ENCODE data around the gene ALDH1B1. TPM values are rescaled to one million over a fixed set of nuclear protein-coding genes. Genes with fewer than 3 reads are reported as not detected.

Gene ALDH1B1
- polyA plus RNA-seq, 10 donors, result 17.8 to 27.0 (median 20.6) TPM

DNA sequence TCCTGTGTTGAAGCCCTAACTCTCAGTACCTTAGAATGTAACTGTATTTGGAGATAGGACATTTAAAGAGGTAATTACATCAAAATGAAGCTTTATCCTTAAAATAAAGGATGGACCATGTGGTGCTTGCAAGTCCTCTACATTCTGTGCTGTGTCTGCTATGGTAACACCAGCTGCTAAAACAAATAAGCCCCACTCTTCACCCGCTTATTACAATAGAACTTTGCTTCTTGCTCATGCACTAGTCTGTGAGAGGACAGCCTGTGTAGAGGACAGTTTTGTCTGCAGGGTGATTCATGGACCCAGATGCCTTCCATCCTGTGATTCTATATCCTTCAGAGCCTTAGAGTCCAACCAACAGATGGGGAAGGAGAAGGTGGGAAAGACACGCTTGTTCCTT lies 44.2 kb downstream of the ALDH1B1 start:
- no peak for DNase-seq

DNA sequence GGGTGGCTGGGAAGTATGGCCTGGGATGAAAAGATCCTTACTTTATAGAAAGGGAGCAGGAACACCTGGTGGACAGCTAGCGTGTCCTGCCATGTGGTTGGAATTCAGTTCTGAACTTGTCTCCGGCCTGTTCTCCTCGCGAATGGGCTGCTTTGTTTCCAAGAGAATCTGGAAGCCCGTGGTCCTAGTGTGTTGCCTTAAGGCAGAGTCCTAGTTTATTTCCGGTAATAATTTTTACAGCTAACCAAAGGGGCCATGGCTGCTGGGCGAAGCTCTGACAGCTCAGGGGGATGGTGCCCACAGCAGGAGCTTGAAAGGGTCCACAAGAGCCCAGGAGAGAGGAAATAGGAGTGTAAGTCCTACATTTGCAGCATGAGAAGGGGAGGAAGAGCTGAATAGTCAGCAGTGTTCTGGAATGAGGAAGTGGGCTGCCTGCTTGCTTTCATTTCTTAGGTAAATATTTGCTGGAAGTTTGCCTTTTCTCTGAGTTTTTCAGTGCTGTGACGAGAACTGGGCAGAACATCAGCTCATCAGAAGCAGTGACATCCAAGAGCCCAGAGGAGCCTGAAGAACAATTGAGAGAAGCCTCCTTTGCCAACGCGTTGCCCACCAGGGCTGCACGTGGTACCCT lies 44.8 kb downstream of the ALDH1B1 start:
- peak in 1 of 3 donors; percentile 36 for DNase-seq

DNA sequence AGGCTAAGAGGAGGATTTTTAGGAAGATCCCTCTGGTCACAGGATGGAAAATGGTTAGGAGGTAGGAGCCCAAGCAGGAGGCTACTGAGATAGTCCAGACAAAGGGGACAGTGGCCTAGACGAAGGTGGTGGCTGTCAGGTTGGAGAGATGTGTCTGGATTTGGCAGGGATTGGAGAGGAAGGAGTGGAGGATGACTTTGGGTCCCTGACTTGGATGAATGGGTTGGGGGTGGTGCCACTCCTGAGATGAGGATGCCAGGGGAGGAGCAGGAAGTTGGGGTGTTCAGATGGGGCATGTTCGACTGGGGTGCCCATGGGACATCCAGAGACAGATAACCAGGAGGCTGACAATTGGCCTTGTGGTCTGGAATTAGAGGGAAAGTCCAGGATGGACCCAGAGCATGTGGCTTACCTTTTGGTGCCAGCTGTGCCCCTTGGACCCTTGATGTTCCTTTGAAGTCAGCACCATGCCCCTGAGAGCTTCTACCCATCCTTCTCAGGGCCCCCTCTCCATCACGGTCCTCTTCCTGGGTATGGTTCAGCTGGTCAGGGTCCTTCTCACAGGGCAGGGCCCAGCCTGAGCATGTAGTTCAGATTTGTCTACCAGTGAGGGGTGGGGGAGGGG lies 46.9 kb downstream of the ALDH1B1 start:
- DNase-seq, result no peak

DNA sequence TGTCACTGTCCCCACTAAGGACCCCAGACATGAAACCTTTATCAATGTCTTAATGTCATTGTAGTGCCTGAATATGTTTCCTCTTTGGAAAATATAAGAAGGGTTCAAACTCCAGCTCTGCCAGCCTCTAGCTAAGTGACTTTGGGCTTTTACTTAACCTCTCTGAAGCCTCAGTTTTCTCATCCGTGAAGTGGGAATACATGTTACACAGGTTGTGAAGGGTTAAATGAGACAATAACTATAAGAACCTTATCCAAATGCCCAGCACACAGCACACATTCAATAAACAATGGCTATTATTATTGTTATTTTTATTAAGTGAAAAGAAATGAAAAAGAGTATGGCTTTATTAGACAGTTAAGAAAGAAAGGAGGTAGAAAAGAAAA lies 47.4 kb downstream of the ALDH1B1 start:
- no peak for DNase-seq

DNA sequence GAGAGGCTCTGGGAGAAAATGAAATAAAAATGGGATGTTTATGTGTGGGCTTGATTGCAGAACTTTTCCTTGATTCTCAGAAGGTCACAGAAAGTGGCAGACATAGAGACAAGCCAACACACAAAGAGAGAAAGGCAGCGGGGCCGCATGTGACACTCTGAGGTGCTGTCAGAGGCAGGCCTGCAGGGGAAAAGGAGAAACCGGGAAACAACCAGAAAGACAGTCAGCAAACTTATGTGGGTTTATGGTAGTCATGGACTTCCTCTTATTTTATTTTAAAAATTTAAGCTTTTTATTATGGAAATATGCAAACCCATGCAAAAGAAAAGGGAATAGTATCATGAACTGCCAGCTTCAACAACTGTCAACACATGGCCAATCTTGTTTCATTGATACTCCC lies 48.0 kb downstream of the ALDH1B1 start:
- DNase-seq, result no peak

DNA sequence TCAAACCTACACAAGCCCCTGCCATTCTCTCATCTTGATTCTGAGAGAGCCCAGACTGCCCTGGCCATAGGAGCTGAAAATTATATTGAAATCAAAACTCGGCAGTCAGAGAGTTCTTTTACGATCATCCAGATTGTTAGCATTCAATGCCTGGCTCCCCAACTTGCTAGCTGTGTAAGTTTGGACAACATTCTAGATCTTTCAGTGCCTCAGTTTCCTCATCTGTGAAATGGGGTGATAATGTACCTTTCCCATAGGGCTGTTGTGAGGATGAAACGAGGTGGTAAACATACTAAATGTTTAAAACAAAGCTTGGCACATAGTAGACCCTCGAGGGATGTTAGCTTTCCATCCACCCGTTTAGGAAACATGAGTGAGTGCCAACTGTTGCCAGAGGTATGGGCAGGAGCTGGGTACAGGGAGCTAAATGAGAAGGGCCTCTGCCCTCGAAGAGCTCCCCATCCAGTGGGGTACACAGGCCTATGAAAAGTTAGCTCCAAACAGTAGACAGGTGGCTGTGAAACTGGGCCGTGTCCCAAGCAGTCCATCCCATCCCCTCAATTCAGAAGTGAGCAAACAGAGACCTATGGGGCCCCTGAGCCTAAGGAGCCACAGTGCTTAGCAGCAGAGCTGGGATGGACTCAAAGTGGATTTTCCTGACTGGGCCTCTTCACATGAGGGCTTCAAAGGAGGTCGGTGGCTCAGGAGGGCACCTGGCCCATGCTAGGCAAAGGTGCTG lies 49.0 kb downstream of the ALDH1B1 start:
- no peak for DNase-seq

DNA sequence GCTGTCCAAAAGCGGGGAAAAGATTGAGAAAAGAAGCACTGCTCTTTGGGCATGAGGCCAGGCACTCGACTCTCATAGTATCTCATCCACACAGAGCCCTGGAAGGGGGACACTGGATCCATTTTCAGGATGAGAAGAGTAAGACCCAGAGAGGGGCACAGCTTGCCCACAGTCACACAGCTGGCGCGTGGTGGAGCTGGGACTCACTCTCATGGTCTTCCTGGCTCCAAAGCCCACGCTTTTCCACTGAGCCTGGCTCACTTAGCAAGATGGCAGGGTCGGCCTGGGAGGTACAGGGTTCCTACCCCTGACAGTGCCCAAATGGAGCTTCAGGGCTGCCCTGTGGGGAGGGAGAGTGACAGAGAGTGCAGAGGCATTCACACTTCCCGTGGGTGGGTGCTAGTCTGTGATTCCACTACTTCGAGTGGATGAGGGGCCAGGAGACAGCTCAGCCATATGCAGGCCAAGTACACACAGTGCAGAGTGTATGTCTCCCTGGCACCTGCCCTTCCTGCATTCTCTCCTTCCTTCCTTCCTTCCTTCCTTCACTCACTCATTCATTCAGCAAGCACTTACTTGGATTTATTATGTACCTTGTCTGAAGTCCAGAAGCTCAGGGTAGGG lies 50.1 kb downstream of the ALDH1B1 start:
- no peak for DNase-seq

DNA sequence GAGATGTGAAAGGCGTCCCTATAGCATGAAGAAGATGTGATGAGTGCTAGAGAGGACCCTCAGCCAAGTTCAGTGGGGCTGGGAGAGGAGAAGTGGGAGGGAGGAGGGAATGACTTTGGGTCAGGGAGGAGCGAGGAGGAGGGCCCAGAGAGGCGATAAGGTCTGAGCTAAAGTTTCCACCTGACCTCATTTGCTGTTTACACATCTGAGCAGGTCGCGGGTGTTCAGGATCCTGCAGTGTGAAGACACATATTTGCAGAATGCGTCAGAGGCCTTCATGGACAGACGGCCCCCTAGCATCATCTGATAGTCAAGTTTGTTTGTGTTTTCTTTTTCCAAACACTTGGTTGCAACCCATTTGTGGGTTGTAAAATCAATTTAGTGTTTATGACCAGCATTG lies 50.7 kb downstream of the ALDH1B1 start:
- DNase-seq, result no peak

DNA sequence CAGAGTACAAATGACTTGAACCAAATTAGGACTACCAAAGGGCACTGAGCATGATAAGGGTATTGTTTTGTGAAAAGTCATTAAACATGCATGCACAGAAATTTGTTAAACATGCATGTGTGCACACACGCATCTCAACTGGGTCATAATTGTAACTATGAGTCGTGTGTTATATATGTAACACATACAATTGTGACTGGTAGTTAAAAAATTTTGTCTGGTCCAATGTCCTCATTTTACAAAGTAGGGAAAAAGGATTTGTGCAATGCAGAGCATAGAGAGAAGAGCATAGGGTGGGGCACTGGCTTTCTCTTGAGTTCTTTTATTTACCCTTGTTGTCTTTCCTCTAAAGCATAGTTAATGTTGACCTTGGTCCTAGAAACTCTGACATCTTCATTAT lies 51.1 kb downstream of the ALDH1B1 start:
- no peak for DNase-seq

DNA sequence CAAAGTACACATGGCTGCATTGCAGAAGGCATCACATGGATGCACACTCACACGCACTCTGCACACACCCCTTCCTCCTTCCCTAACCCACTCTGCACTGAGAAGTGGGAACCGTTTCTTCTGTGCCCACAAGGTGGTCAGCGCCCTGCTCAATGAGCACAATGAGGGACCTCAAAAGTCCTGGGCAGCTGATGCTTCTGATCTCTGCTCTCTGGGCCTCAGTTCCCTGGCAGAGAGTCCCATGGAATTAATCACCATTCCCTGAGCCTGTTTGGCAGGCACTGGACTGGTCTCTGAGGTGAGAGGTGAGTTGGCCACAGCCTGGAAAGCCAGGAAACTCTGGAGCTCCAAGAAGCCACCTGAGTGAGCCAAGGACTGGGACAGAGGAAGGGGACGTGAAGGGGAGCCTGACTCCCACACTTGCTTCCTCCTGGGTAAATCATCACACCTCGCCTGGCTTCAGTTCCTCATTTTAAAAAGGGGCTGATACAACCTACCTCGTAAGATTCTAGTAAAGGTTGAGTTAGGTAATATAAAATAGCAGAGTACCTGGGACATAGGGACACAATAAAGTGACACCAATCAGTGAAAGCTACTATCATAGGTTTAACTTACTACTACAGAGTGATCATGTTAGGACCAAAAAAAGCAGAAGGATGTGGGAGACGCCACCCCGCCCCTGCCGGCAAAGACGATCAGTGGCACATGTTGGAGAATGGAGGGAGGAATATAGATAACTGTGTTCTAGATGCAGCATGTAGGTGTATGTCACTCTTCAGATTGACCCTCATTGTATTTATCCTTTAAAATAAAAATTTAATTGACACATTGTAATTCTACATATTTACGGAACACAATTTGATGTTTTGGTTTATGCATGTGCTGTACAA lies 52.9 kb downstream of the ALDH1B1 start:
- no peak for DNase-seq

DNA sequence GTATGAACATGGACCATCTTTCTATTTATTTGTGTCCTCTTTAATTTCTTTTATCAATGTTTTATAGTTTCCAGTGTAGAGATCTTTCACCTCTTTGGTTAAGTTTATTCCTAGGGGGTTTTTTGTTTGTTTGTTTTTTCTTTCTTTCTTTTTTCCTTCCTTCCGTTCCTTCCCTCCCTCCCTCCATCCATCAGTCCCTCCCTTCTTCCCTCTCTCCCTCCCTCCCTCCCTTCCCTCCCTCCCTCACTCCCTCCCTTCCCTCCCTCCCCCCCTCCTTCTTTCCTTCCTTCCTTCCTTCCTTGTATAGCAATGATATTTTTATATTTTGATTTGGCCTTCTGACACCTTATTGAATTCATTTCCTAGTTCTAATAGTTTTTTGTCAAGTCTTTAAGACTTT lies 55.2 kb downstream of the ALDH1B1 start:
- DNase-seq, result no peak

Other genes with a start within 250 kb of the ALDH1B1 start
- gene IGFBPL1, start 31.8 kb downstream of the ALDH1B1 start, polyA plus RNA-seq (ENCODE audit: insufficient read length in 10 of 10), result 1 to 10 TPM in 4 of 10 donors, under 1 TPM in 6; 0.55 to 1.8 (median 0.92) TPM
- under 1 TPM in 7 of 10 donors, not detected in 3; 0.09 to 0.57 (median 0.26) TPM for gene ANKRD18A, start 227.9 kb downstream of the ALDH1B1 start, polyA plus RNA-seq (ENCODE audit: insufficient read length in 10 of 10)